Mucosa of rectum (tissue), 2 donors: ENCODE results near the gene STAMBPL1.

Experiments
- H3K27ac ChIP-seq, 2 donors: one replicate each; pipeline ENCODE4 v1.7.0; 2013; ENCODE audit warnings: inconsistent platforms in 2 of 2, low read depth in 2 of 2, low read length in 2 of 2
- H3K27me3 ChIP-seq, 2 donors: one replicate each; pipeline ENCODE4 v1.7.0; 2013; ENCODE audit warnings: low read length in 2 of 2; ENCODE audit not compliant: control insufficient read depth in 2 of 2, insufficient read depth in 2 of 2
- H3K36me3 ChIP-seq, 2 donors: one replicate each; pipeline ENCODE4 v1.7.0; 2013; ENCODE audit warnings: low read length in 2 of 2; ENCODE audit not compliant: control insufficient read depth in 2 of 2, insufficient read depth in 2 of 2
- H3K4me1 ChIP-seq, 2 donors: one replicate each; pipeline ENCODE4 v1.7.0; 2013; ENCODE audit warnings: low read length in 2 of 2, mild to moderate bottlenecking in 1 of 2; ENCODE audit not compliant: control insufficient read depth in 2 of 2, insufficient read depth in 2 of 2
- H3K4me3 ChIP-seq, 2 donors: one replicate each; pipeline ENCODE4 v1.7.0; 2013; ENCODE audit warnings: low read length in 2 of 2
- H3K9ac ChIP-seq, 2 donors: one replicate each; pipeline ENCODE4 v1.7.0; 2013; ENCODE audit warnings: low read length in 2 of 2, low read depth in 1 of 2, mild to moderate bottlenecking in 1 of 2
- H3K9me3 ChIP-seq, 2 donors: one replicate each; pipeline ENCODE4 v1.7.0; 2013; ENCODE audit warnings: low read length in 2 of 2; ENCODE audit not compliant: control insufficient read depth in 2 of 2
- donor health status: healthy.
- donor health status: Normal muscosa, but diverticular disease.

Gene STAMBPL1

GRCh38 chr10:88916231-88916630 lies 36.2 kb downstream of the STAMBPL1 start:
- Histone ChIP-seq H3K27me3 (no peaks in the 10 kb centered on the region), H3K27ac (no peak overlapping the region), H3K9ac (no peak overlapping the region), H3K4me1 (no peaks in the 10 kb centered on the region), H3K9me3 (no peaks in the 10 kb centered on the region), H3K36me3 (peaks cover 7 to 30% of the 10 kb centered on the region in 2 donors), H3K4me3 (no peak overlapping the region)

- Histone ChIP-seq H3K9ac (no peak overlapping the region), H3K9me3 (no peaks in the 10 kb centered on the region), H3K4me1 (no peaks in the 10 kb centered on the region), H3K27me3 (no peaks in the 10 kb centered on the region), H3K27ac (no peak overlapping the region), H3K4me3 (no peak overlapping the region), H3K36me3 (peaks cover 8 to 28% of the 10 kb centered on the region in 2 donors)
Observed at GRCh38 chr10:88916986-88917385, 36.9 kb downstream of the STAMBPL1 start.

GRCh38 chr10:88918191-88918905 lies 38.3 kb downstream of the STAMBPL1 start:
- H3K4me1 ChIP-seq, result no peaks in the 10 kb centered on the region
- peaks cover 10 to 25% of the 10 kb centered on the region in 2 donors for H3K36me3 ChIP-seq
- H3K9ac ChIP-seq, result no peak overlapping the region
- no peak overlapping the region for H3K27ac ChIP-seq
- no peaks in the 10 kb centered on the region for H3K9me3 ChIP-seq
- no peak overlapping the region for H3K4me3 ChIP-seq
- H3K27me3 ChIP-seq, result no peaks in the 10 kb centered on the region

- Histone ChIP-seq H3K9me3 (no peaks in the 10 kb centered on the region), H3K9ac (no peak overlapping the region), H3K36me3 (peaks cover 13 to 24% of the 10 kb centered on the region in 2 donors)
Observed at GRCh38 chr10:88919041-88919440, 39.0 kb downstream of the STAMBPL1 start.

GRCh38 chr10:88920198-88920597 lies 40.2 kb downstream of the STAMBPL1 start:
- Histone ChIP-seq H3K27ac (no peak overlapping the region), H3K4me1 (no peaks in the 10 kb centered on the region), H3K4me3 (no peak overlapping the region), H3K9me3 (no peaks in the 10 kb centered on the region), H3K27me3 (no peaks in the 10 kb centered on the region), H3K9ac (no peak overlapping the region), H3K36me3 (peaks cover 18 to 24% of the 10 kb centered on the region in 2 donors)

More at GRCh38 chr10:88919041-88919440, 39.0 kb downstream of the STAMBPL1 start:
- Histone ChIP-seq H3K4me1 (no peaks in the 10 kb centered on the region), H3K4me3 (no peak overlapping the region), H3K27ac (no peak overlapping the region), H3K27me3 (no peaks in the 10 kb centered on the region)

GRCh38 chr10:88920986-88921593 lies 41.0 kb downstream of the STAMBPL1 start:
- H3K27me3 ChIP-seq, result no peaks in the 10 kb centered on the region
- H3K4me1 ChIP-seq, result no peaks in the 10 kb centered on the region
- H3K9me3 ChIP-seq, result no peaks in the 10 kb centered on the region
- peaks cover 14 to 21% of the 10 kb centered on the region in 2 donors for H3K36me3 ChIP-seq
- H3K9ac ChIP-seq, result no peak overlapping the region
- no peak overlapping the region for H3K27ac ChIP-seq
- no peak overlapping the region for H3K4me3 ChIP-seq

GRCh38 chr10:88922041-88922440 lies 42.0 kb downstream of the STAMBPL1 start:
- H3K27ac ChIP-seq, result no peak overlapping the region
- H3K9me3 ChIP-seq, result no peaks in the 10 kb centered on the region

DNA sequence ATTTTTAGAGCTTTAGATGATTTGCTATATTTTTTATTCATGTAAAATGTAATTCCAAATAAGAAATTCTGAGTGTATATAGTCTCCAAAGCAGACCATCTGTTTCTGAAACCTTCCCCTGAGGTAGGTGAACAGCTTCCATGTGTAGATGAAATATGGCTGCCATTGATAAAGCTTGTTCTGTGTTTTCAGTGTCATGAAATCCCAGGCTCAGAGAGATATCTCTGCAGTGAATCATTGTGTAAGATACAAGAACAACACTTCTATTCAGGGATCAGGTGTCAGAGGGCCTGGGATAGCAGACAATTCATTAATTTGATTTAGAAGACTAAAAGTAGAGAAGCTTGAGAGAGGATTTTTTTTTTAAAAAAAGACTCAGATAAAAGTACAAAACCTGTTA lies 43.5 kb downstream of the STAMBPL1 start:
- Histone ChIP-seq H3K9ac (no peak overlapping the region), H3K36me3 (peaks cover 10 to 14% of the 10 kb centered on the region in 2 donors), H3K9me3 (no peaks in the 10 kb centered on the region), H3K27ac (no peak overlapping the region), H3K4me3 (no peak overlapping the region), H3K27me3 (no peaks in the 10 kb centered on the region), H3K4me1 (no peaks in the 10 kb centered on the region)

More at GRCh38 chr10:88922041-88922440, 42.0 kb downstream of the STAMBPL1 start:
- H3K4me3 ChIP-seq, result no peak overlapping the region
- no peak overlapping the region for H3K9ac ChIP-seq
- H3K36me3 ChIP-seq, result peaks cover 14 to 22% of the 10 kb centered on the region in 2 donors
- H3K4me1 ChIP-seq, result no peaks in the 10 kb centered on the region
- no peaks in the 10 kb centered on the region for H3K27me3 ChIP-seq

GRCh38 chr10:88926566-88927415 lies 46.7 kb downstream of the STAMBPL1 start:
- Histone ChIP-seq H3K4me3 (peak overlapping the region in 1 of 2 donors; percentile 5), H3K27ac (peak overlapping the region; percentile 11 to 38), H3K27me3 (no peaks in the 10 kb centered on the region), H3K9ac (no peak overlapping the region), H3K36me3 (peaks cover 10% of the 10 kb centered on the region in 2 donors), H3K4me1 (no peaks in the 10 kb centered on the region), H3K9me3 (no peaks in the 10 kb centered on the region)

DNA sequence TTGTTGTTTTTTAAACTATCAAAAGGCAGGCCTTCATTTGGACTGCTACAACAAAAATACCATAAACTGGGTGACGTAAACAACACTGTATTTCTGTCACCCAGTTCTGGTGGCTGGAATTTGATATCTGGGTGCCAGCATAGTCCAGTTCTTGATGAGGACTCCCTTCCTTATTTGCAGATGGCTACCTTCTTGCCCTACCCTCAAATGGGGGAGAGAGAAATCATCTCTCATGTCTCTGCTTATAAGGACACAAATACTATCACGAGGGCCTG lies 47.3 kb downstream of the STAMBPL1 start:
- Histone ChIP-seq H3K9me3 (no peaks in the 10 kb centered on the region), H3K9ac (no peak overlapping the region), H3K36me3 (peaks cover 8% of the 10 kb centered on the region in 2 donors), H3K27me3 (no peaks in the 10 kb centered on the region), H3K27ac (peak overlapping the region; percentile 37 to 39), H3K4me3 (no peak overlapping the region), H3K4me1 (peaks cover 0 to 1% of the 10 kb centered on the region in 2 donors)
